Colonic mucosa (tissue), 4 donors: ENCODE measurements around the gene ZMYM4. TPM values are rescaled to one million over a fixed set of nuclear protein-coding genes. Genes with fewer than 3 reads are reported as not detected.
"Not testable (repeated sequence)": the region's sequence is repeated elsewhere in the genome, so short reads cannot be mapped to it uniquely, and the experiment has no call there.

Experiments used
- DNase-seq: peaks from one replicate; pipeline ENCODE4 v3.0.0-alpha.2; 2020
- H3K27ac ChIP-seq: fragments of 200-600 bp; one replicate; pipeline ENCODE4 v1.8.0; 2021
- H3K27me3 ChIP-seq: fragments of 200-600 bp; one replicate; pipeline ENCODE4 v1.8.0; 2021
- H3K36me3 ChIP-seq: fragments of 200-600 bp; one replicate; pipeline ENCODE4 v1.8.0; 2021
- H3K4me1 ChIP-seq: fragments of 200-600 bp; one replicate; pipeline ENCODE4 v1.8.0; 2021; ENCODE audit warnings: mild to moderate bottlenecking
- H3K4me3 ChIP-seq: fragments of 200-600 bp; one replicate; pipeline ENCODE4 v1.8.0; 2021
- H3K9ac ChIP-seq, 2 donors: one replicate each; pipeline ENCODE4 v1.7.0; 2013; ENCODE audit warnings: control low read depth in 2 of 2, low read depth in 2 of 2, low read length in 2 of 2
- H3K9me3 ChIP-seq: fragments of 200-600 bp; one replicate; pipeline ENCODE4 v1.8.0; 2021
- intact Hi-C: fragments of 100-400 bp; cut with DNase I; formaldehyde crosslinking; loops from one replicate; pipeline ENCODE4 v1.14.1; 2022
- total RNA-seq, 2 donors: library from RNA; stranded (reverse); fragmentation: NEBNext Ultra II Directional in 1 of 2; extraction: Animal tissue kit (Norgen Biotek cat#: 25700) in 1 of 2; gene quantifications; one replicate each; pipeline ENCODE4 v1.2.1, GENCODE V29; 2021
- TF ChIP-seq, protein P1 (sequence below): fragments of 200-600 bp; IDR thresholded peaks from one replicate; pipeline ENCODE4 v1.8.0; 2022; ENCODE audit warnings: antibody characterized with exemption, mild to moderate bottlenecking
- donor health status: healthy.
- donor health status: DM: no; HTN: no; CAD: no.
- donor health status: DM: no; HTN: no; CAD: no.

Gene ZMYM4
- total RNA-seq, 2 donors from 2014 or later, result 25.9 to 31.8 TPM

DNA sequence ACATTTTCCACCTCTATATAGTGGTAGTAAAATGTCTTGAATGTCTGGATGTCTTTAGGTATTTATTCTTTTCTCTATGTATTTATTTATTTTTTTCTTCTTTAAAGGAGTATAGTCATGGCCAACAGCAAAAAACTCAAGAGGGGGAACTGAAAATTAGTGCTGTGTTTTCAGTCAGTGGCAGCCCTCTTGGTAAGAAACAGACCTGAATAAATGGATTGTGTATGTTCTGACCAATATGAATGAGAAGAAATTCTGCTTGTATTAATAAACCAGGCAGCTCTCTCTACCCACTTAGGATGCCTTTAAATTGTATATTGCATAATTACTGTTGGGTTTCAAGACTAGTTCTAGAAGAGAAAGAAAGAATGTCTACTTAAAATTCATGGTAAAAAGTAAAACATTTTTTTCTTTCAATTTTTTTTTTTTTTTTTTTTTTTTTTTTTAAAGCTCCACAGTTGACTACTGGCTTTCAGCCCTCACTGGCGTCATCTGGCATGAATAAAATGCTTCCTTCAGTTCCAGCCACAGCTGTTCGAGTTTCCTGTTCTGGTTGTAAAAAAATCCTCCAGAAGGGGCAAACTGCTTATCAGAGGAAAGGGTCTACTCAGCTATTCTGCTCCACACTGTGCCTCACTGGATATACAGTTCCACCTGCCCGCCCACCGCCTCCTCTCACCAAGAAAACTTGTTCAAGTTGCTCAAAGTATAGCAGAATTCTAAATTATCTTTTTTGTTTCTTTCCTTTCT lies 101.6 kb downstream of the ZMYM4 start:
- no peaks in the 10 kb centered on the region for H3K9me3 ChIP-seq
- no peaks in the 10 kb centered on the region for H3K27me3 ChIP-seq
- no peak overlapping the region for H3K9ac ChIP-seq
- TF ChIP-seq, protein P1, sequence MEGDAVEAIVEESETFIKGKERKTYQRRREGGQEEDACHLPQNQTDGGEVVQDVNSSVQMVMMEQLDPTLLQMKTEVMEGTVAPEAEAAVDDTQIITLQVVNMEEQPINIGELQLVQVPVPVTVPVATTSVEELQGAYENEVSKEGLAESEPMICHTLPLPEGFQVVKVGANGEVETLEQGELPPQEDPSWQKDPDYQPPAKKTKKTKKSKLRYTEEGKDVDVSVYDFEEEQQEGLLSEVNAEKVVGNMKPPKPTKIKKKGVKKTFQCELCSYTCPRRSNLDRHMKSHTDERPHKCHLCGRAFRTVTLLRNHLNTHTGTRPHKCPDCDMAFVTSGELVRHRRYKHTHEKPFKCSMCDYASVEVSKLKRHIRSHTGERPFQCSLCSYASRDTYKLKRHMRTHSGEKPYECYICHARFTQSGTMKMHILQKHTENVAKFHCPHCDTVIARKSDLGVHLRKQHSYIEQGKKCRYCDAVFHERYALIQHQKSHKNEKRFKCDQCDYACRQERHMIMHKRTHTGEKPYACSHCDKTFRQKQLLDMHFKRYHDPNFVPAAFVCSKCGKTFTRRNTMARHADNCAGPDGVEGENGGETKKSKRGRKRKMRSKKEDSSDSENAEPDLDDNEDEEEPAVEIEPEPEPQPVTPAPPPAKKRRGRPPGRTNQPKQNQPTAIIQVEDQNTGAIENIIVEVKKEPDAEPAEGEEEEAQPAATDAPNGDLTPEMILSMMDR, result no peak
- H3K4me1 ChIP-seq, result no peaks in the 10 kb centered on the region
- H3K4me3 ChIP-seq, result no peak overlapping the region
- intact Hi-C loops, result no loop called here
- DNase-seq, result peak; percentile 32
- H3K36me3 ChIP-seq, result no peaks in the 10 kb centered on the region
- no peak overlapping the region for H3K27ac ChIP-seq

DNA sequence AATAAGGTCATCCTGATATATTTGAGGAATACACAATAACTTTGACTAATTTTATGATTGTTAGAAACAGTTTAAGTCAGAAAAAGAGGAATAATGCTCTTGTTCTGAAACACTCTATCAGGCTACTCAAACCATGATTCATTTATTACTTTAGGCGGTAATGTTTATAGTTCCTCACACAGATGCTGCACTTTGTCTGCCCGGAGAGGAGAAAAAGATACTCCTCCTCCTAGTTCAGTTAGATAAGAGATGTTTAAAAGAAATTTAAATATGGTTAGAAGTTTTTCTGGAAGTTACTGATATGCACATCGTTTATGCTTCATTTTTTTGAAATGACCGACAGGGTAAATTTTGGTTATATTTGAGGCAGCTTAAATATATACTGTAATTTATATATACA lies 103.0 kb downstream of the ZMYM4 start:
- H3K4me3 ChIP-seq, result no peak overlapping the region
- H3K9me3 ChIP-seq, result no peaks in the 10 kb centered on the region
- no peaks in the 10 kb centered on the region for H3K36me3 ChIP-seq
- TF ChIP-seq, protein P1, result no peak
- no peak overlapping the region for H3K27ac ChIP-seq
- no peak overlapping the region for H3K9ac ChIP-seq
- no peaks in the 10 kb centered on the region for H3K27me3 ChIP-seq
- intact Hi-C loops, result no loop called here
- H3K4me1 ChIP-seq, result no peaks in the 10 kb centered on the region
- DNase-seq, result no peak

DNA sequence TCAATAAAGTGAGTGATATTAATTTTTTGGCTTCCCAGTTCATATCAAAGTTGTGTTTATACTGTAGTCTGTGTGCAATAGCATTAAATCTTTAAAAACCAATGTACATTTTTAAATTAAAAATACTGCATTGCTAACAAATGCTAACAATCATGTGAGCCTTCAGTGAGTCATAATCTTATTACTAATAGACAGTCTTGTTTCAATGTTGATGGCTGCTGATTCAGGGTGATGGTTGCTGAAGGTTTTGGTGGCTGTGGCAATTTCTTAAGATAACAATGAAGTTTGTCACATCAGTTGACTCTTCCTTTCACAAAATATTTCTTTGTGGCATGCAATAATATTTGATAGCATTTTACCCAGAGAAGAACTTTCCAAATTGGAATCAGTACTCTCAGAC lies 109.0 kb downstream of the ZMYM4 start:
- Histone ChIP-seq H3K9me3 (no peaks in the 10 kb centered on the region), H3K9ac (no peak overlapping the region), H3K4me1 (no peaks in the 10 kb centered on the region), H3K36me3 (no peaks in the 10 kb centered on the region), H3K27me3 (no peaks in the 10 kb centered on the region), H3K4me3 (no peak overlapping the region), H3K27ac (no peak overlapping the region)
- intact Hi-C loops, result no loop called here
- TF ChIP-seq, protein P1, result no peak
- DNase-seq, result no peak

DNA sequence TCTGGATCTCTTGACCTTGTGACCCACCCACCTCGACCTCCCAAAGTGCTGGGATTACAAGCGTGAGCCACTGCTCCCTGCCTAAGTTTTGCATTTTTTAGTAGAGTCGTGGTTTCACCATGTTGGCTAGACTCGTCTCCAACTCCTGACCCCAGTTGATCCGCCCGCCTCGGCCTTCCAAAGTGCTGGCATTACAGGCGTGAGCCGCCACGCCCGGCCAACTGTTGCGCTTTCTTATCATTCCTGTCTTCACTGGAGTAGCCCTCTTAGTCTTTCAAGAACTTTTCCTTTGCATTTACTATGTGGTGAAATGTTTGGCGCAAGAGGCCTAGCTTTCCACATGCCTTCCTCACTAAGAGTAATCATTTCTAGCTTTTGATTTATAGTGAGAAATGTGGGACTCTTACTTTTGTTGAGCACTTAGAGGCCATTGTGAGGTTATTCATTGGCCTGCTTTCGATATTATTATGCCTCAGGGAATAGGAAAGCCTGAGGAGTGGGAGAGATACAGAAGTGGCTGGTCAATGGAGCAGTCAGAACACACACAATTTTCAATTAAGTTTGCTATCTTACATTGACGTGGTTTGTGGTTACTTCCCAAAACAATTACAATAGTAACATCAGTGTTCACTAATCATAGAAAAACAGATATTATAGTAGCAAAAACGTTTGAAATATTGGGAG lies 111.0 kb downstream of the ZMYM4 start:
- Histone ChIP-seq H3K9me3 (no peaks in the 10 kb centered on the region), H3K27ac (no peak overlapping the region), H3K4me3 (no peak overlapping the region), H3K27me3 (no peaks in the 10 kb centered on the region), H3K9ac (no peak overlapping the region), H3K36me3 (no peaks in the 10 kb centered on the region), H3K4me1 (no peaks in the 10 kb centered on the region)
- TF ChIP-seq, protein P1, result no peak
- intact Hi-C loops, result no loop called here
- no peak for DNase-seq

DNA sequence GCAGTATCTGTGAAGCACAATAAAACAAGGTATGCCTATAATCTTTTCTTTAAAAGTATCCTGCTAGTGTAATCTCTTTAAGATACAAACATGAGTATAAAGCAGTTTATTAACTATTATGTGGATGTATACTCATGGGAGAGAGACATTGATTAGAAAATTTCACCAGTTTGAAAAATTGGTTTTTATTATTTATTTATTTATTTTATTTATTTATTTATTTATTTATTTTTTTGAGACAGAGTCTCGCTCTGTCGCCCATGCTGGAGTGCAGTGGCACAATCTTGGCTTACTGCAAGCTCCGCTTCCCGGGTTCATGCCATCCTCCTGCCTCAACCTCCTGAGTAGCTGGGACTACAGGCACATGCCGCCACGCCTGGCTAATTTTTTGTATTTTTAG lies 111.6 kb downstream of the ZMYM4 start:
- H3K9me3 ChIP-seq, H3K27me3 ChIP-seq, H3K4me3 ChIP-seq, DNase-seq, H3K36me3 ChIP-seq, H3K4me1 ChIP-seq, H3K27ac ChIP-seq, H3K9ac ChIP-seq, intact Hi-C loops: not testable (repeated sequence)

DNA sequence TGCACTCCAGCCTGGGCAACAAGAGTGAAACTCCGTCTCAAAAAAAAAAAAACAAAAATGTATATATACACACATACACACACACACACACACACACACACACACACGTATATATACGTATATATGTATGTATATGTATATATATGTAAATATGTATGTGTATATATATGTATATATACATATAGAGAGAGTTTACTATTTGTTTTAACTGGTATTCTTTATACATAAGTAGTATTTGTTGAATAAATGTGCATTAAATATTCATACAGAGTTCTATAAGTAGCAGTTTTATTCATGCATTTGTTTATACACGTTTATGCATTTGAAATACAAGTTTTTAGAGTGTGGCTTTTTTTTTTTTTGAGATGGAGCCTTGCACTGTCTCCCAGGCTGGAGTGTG lies 113.6 kb downstream of the ZMYM4 start:
- Histone ChIP-seq H3K4me3 (no peak overlapping the region), H3K9me3 (no peaks in the 10 kb centered on the region)

More for the DNA sequence above, 113.6 kb downstream of the ZMYM4 start:
- Histone ChIP-seq H3K4me1 (no peaks in the 10 kb centered on the region), H3K27ac (no peak overlapping the region), H3K36me3 (no peaks in the 10 kb centered on the region), H3K9ac (no peak overlapping the region), H3K27me3 (no peaks in the 10 kb centered on the region)
- TF ChIP-seq, protein P1, result no peak
- DNase-seq, result no peak
- intact Hi-C loops, result no loop called here
